H7 (cell line): ENCODE data around the gene SIGLEC1. TPM values are rescaled to one million over a fixed set of nuclear protein-coding genes. Genes with fewer than 3 reads are reported as not detected.
A peak's percentile ranks its signal among the peaks of the same experiment; 100 is the strongest.

Experiments used
- DNase-seq: peaks from one replicate; pipeline ENCODE4 v3.0.0; 2012
- H3K27me3 ChIP-seq: 2 replicates; pipeline ENCODE4 v1.6.0; 2011; ENCODE audit warnings: mild to moderate bottlenecking, low read length; ENCODE audit not compliant: control insufficient read depth, insufficient read depth
- H3K36me3 ChIP-seq: replicated peaks from 2 replicates; pipeline ENCODE4 v1.5.1; 2011; ENCODE audit warnings: low read length; ENCODE audit not compliant: control insufficient read depth, insufficient read depth
- H3K4me3 ChIP-seq: 2 replicates; pipeline ENCODE4 v1.5.1; 2011; ENCODE audit warnings: low read depth, mild to moderate bottlenecking, control low read depth, low read length, moderate library complexity; ENCODE audit not compliant: insufficient read depth
- total RNA-seq: library from RNA; depleted of rRNA; stranded (reverse); fragments of >200 nt; shearing (Covaris generic); gene quantifications from 2 replicates; pipeline ENCODE4 v1.2.3, GENCODE V29; 2014

Gene SIGLEC1
- total RNA-seq, 1 experiment from 2014 or later = not detected

DNA sequence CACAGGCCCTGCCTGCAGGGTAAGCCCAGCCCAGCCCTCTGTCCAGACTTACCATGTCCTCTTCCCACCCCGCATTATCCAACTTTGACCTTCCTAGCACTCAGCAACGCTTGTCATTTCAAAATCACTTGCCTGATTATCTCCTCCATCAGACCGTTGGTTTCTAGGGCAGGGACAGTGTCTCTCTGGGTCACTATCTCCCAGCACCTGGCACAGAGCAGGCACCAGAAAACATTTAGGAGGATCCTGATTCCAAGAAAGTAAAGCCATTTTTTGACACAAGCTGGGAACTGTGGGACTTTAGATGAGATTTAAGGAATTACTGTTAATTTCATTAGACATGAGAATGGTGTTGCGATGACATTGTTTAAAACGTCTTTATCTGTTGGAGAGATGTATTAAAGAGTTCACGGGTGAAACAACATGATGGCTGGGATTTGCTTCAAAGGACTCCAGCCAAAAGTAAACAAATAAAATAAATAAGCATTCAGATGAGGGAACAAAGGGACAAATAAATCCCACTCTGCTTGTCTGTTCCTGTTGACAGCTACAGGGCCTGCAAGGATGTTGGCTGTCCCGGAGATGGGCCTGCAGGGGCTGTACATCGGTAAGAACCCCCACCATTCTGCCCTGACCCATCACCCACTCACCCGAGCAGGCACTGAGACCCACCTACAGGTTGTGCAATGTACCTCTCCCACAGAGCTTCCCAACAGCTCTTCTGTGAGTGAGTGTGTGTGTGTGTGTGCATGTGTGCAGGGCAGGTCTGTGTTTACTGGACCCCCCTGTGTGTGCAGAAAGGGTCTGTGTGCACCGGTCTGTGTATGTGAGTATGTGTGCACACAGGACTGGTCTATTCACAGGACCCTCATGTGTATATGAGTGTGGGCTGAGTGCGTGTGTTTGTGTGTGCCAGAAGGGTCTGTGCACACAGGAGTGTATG lies 26.0 kb upstream of the SIGLEC1 start:
- H3K4me3 ChIP-seq = no peak overlapping the region
- peak; percentile 19 for DNase-seq
- no peaks in the 10 kb centered on the region for H3K36me3 ChIP-seq
- H3K27me3 ChIP-seq = peaks cover 4% of the 10 kb centered on the region

DNA sequence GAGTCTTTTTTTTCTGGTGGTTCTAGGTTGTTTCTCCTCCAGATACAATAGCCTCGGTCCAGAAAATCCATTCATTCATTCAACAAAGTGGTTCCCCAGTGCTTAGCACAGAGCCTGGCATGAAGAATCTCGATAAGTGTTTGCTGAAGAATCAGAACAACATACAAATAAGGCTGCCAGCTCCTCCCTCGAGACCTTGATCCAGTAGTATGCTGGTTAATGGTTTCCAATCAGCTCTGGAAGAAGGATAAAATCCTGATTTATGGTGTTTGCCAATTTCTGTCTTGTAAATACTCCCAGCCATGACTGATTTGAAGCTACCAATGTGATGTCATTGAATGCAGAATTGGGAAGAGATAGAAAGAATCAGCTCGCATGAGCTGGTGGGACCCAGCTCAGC lies 23.4 kb upstream of the SIGLEC1 start:
- DNase-seq = peak; percentile 2

DNA sequence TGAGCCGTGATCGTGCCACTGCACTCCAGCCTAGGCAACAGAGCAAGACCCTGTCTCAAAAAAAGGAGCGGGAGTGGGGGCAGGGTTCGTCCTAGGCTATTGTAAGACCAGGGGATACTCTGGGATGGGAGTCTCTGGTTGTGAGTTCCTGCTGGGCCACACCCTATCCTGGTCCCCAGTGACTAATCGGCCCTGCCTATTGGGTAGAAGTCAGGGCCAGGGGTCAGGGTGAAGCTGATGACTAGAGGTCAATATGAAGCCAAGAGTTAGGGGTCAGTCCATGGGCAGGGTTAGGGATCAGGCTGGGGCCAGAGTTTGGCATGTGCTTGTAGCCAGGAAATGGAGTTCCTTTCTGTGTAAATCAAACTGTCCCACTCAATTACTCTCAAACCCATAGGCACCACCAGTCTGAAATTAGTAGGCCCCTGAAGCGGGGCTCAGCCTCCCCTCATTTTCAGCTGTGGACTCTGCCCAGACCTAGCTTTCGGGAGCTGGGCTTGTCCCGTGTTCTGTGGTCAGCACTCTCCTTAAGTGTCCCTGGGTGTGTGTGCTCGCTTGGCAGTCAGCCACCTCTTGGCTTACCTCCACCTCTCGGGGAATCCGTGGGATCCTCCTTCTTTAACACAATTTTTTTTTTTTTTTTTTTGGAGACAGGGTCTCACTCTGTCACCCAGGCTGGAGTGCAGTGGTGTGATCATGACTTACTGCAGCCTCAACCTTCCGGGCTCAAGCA lies 21.9 kb upstream of the SIGLEC1 start:
- peak; percentile 24 for DNase-seq
- H3K4me3 ChIP-seq = no peak overlapping the region
- H3K27me3 ChIP-seq = peaks cover 22% of the 10 kb centered on the region
- no peaks in the 10 kb centered on the region for H3K36me3 ChIP-seq

More for the DNA sequence above, 23.4 kb upstream of the SIGLEC1 start:
- Histone ChIP-seq H3K4me3 (no peak overlapping the region), H3K36me3 (no peaks in the 10 kb centered on the region), H3K27me3 (peaks cover 22% of the 10 kb centered on the region)

DNA sequence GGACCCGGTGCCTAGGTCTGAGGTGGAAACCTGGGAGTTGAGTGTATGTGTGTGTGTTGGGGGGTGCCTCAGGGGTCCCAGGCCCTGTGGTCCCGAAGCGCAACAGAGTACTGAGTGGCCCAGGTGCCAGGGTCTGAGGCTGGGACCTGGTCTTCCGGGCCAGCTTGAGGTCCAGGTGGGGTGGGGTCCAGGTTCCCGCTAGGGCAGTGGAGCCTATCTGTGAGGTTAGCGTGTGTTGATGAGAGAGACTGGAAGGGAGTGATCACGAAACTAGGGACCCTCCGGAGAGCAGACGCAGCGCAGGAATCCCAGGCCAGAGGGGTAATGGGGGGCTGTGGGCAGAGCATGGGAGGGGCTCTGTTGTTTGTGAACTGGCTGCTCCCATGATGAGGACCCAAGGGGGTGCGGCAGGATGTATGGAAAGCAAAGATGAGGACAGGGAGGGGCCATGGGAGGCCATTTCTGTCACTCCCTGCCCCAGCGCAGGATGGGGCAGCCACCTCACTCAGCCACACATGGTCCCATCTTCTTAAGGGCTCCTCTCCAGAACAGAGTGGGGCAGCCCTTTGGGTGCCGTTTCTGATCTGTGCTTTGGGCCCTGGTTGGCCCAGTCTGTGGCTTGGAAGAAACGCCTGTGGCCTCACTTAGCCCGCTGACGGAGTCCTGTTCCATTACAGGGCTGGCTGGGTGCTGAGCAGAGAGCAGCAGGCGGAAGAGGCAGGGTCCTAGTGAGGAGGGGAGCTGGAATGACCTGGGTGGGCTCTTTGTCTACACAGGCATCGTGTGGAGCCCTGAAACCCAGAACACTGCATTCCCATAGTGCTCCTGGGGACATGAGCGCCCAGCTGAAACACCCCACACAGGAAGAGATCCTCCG lies 21.0 kb upstream of the SIGLEC1 start:
- Histone ChIP-seq H3K27me3 (peaks cover 24% of the 10 kb centered on the region), H3K36me3 (no peaks in the 10 kb centered on the region), H3K4me3 (peak overlapping the region; percentile 41)
- DNase-seq = peak; percentile 46

DNA sequence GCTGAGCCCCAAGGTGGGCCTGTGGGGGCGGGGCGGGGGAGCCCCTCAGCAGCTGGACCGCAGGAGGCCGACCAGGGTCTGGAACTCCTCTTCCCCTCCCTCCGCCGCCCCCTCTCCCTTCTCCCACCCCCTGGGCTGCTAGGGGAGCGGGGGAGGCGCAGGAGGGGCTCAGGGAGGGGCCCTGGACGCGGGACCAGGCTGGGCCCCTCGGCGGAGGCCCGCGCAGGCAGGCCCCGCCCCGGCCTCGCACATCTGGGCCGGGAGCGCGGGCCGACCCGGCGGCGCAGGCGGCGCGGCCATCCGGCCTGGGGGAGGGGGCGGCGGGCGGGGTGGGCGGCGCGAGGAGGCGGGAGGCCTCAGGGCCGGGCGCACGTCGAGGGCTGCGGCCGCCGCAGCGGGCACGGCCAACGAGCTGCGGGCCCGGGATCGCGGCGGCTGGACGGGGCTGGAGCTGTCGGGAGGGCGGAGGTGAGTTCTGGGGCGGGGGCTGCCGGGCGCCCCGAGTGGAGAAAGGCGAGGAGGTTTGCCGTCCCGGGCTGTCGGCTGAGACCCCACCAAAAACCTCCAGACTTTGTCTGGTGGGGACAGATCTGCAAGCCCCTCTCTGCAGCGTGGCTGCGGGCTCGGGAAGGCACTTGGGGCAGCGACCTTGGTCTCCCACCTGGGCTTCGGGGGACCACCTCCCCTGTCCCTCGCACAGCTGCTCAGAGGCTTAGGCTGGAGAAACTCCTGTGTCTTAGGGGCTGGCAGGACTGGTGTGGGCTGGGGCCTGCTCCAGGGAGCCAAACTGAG lies 20.1 kb upstream of the SIGLEC1 start, which contains the start of gene HSPA12B:
HSPA12B (plus strand) TSS at position 359 of the 792 bp plus-strand sequence. CDS start 5,990 bp downstream, outside the sequence.
- no peaks in the 10 kb centered on the region for H3K36me3 ChIP-seq
- peak; percentile 98 for DNase-seq
- H3K27me3 ChIP-seq = peaks cover 30% of the 10 kb centered on the region
- peak within 1 kb of the TSS; percentile 41 for H3K4me3 ChIP-seq

DNA sequence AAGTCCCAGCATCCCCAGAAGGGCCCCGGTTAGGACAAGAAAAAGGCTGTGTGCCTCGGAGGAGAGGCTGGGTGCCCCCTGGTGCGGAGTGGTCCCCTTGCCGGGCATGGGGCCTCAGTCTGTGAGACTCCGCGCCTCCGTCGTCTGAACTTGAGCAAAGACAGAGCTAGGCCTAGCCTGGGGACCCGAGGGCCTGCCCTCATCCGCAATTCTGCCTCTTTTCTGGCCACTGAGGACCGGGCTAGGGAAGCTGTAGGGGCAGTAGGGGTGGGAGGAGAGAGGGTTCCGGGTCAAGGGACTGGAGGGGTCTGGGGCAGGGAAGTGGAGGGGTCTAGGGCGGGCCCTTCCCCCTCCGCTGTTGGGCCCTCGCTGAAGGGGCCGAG lies 19.5 kb upstream of the SIGLEC1 start:
- no peaks in the 10 kb centered on the region for H3K36me3 ChIP-seq
- peaks cover 32% of the 10 kb centered on the region for H3K27me3 ChIP-seq
- no peak for DNase-seq
- no peak overlapping the region for H3K4me3 ChIP-seq

DNA sequence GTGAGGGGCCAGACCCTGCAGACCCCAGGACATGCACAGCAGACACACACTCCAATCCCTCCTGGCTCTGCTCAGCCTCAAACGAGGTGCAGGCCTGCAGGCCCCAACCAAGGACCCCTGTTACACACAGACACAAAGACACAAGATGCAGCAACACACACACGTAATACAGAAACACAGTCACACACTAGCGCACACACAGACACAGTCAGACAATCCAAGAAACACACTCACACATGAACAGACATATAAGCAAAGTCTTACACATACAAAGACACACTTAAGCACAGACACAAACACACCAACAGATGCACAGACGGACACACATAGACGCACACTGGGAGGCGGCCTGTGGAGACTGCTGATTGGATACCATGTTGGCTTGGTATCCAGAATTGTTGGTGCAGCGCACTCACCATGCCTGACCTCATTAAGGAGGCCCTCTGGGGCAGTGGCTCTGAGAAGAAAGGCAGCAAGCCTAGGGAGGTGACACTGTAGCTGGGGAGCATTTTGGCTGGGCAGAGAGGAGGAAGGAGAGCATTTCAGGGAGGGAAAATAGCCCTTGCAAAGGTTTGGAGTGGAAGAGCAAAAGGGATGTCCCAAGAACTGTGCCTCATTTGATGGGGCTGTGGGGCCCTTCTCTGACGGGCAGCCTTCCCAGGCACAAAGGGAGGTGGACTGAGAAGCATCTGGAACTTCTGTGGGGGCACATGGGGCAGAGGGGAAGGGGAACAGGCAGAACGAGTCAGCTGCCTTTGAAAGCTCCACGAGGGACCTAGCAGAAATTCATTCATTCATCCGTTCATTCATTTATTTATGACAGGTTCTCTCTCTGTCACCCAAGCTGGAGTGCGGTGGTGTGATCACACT lies 18.6 kb upstream of the SIGLEC1 start:
- peak; percentile 22 for DNase-seq
- Histone ChIP-seq H3K27me3 (peaks cover 32% of the 10 kb centered on the region), H3K4me3 (no peak overlapping the region), H3K36me3 (no peaks in the 10 kb centered on the region)

DNA sequence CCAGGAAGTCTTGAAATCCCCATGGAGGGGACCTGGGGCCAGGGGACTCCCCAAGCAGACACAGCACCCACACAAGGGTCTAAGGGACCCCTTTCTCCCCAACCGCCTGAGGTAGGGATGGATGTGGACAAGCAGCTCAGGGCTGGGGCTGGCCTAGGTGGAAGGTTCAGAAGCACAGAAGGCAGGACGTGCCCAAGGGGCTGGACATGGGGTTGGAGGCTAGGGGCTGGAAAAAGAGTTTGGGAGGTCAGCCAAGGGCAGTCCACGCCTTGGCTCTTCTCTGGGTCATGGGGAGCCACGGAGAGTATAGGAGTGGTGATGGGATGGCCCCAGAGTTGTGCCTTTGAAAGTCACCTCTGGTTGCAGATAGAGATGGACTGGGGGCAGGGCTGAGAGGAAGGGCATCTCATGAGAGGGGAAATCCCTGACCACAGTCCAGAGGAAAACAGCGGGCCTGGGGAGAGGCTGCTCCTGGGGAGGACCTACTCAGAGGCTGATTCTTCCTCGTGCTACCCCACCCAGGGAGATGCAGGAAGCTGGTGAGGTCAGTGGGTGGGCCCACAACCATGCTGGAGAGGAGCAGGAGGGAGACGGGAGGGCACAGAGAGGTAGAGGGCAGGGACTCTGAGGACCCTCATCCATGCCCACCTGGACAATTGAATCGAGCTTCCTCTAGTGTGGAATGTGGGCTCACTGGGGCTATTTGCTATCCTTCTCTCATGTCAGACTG lies 17.6 kb upstream of the SIGLEC1 start:
- no peaks in the 10 kb centered on the region for H3K36me3 ChIP-seq
- peaks cover 32% of the 10 kb centered on the region for H3K27me3 ChIP-seq
- H3K4me3 ChIP-seq = no peak overlapping the region
- DNase-seq = peak; percentile 21

DNA sequence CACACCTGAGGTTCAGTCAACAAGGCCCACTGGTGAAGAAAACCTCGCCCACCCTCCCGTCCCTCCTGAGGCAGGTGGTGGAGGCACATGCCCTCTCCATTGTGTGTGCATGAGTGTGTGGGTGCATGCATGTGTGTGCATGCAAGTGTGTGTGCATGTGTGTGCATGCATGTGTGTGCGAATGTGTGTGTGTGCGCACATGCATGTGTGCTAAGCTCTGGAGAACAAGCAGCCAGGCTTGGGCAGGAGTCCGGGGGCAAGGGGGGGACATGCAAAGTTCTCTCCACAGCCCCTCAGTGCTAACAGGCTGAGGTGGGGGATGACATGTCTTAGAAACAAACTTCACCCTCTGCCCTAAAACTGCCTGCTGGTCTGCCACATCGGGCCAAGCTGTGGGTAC lies 17.0 kb upstream of the SIGLEC1 start:
- H3K27me3 ChIP-seq = peaks cover 32% of the 10 kb centered on the region
- no peaks in the 10 kb centered on the region for H3K36me3 ChIP-seq
- DNase-seq = no peak
- H3K4me3 ChIP-seq = no peak overlapping the region

DNA sequence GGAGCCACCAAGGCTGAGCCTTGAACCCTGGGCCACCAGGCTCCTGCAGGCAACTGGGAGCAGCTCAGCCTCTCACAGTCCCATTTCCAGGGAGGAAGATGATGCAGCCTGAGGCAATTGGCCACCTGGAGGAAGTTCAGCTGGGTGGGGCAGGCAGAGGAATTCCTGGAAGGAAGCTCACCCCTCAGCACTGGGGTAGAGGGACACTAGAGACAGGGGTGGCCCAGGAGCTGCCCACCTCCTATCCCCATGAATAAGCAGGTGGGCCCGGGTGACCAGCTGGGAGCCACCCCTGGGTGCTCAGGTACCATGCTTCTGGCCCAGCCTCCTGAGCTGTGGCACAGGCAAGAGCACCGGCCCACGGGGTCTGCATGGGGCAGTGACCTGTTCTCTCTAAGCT lies 16.5 kb upstream of the SIGLEC1 start:
- peak; percentile 15 for DNase-seq
- peaks cover 32% of the 10 kb centered on the region for H3K27me3 ChIP-seq
- H3K36me3 ChIP-seq = no peaks in the 10 kb centered on the region
- no peak overlapping the region for H3K4me3 ChIP-seq

DNA sequence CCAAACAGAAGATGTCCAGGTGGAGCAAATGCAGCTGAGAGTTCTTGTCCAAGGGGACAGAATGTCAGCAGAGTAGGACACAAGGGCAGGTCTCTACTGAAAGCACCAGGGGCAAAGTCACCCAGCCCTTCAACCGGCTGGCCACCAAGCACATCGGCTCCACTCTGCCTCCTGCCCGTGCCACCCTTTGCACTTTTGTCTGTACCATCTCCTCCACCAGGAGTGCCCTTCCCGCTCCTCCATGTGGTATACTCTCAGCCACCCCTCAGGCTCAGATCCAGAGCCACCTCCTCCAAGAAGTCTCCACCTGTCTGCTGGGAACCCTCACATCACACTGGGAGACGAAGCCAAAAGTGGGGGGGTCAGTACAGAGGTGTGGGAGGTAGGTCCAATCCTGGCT lies 16.0 kb upstream of the SIGLEC1 start:
- Histone ChIP-seq H3K27me3 (peaks cover 28% of the 10 kb centered on the region), H3K4me3 (no peak overlapping the region), H3K36me3 (no peaks in the 10 kb centered on the region)
- DNase-seq = peak; percentile 11

DNA sequence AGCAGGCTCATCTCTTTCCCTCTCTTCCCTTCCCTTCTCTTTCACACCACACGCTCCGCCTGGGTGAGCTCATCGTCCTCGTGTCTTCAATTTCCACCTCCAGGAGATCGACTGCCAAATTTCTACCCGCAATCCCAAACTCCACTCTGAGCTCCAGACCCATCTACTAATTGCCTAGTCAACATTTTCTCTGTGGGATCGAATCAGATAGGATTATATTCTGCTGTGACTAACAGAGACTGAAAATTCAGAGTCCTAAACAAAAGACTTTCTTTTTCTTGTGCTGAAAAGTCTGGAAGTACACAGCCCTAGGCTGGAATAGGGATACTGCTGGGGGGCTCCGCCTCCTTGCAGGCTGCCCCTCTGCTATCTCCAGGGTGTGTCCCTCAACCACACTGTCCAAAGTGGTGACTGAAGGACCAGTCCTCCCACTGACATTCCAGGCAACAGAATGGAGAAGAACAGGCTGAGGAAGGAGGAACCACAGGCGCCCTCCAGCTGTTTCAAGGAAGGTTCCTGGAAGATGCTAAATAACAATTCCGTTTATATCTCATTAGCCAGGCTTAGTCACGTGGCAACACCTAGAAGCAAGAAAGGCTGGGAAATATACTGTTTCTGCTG lies 15.1 kb upstream of the SIGLEC1 start:
- DNase-seq = peak; percentile 15
- no peak overlapping the region for H3K4me3 ChIP-seq
- no peaks in the 10 kb centered on the region for H3K36me3 ChIP-seq
- H3K27me3 ChIP-seq = peaks cover 19% of the 10 kb centered on the region
